NCI-H774 (cell line): Measurements from ENCODE around the gene ADARB2.

Experiments
- DNase-seq: peaks from one replicate; lab custom pipeline; 2025; lab: John Stamatoyannopoulos, UW

The ADARB2 gene

DNA sequence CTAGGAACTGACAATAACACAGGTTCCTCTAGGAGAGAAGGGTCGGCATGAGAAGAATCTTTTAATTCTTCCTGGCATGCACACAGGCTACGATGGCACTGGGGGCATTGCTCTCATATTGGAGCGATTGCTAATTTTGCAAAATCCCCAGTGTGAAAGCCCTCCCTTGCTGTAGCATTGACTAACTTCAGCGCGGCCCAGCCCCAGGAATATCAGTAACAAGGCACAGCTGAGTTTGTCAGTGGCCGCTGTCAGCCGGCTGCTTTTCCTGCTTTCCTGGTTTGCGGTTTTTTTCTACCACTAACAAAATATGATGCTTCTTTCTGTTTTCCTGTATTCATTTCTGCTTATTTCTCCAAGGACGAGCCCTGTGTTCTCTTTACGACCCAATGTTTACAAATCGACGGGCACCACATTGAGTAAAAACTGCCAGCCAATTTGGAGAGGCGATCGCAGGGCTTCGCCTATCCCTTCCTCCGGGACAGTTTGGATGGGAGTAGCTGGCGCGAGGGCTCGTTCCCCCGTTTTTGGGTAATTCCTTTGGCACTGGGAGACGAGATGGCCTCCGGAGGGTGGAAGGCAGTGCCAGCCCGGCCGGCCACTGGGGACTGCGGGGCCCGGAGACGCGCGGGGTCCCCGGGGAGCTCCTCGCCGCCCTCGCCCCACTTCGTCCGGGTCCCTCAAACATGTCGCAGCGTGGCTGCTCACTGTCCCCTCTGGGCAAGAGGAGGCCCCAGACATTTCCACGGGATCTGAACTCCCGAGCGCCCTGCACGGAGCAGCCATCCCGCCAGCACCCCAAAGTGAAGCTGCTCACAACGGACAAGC lies 967 bp downstream of the ADARB2 start:
- DNase-seq: no peak

- no peak for DNase-seq
Measured at GRCh38 chr10:1735562-1735961, 1.8 kb downstream of the ADARB2 start.

GRCh38 chr10:1734288-1734687 lies 3.0 kb downstream of the ADARB2 start:
- DNase-seq: no peak

- no peak for DNase-seq
Measured at GRCh38 chr10:1733720-1734119, 3.6 kb downstream of the ADARB2 start.

DNA sequence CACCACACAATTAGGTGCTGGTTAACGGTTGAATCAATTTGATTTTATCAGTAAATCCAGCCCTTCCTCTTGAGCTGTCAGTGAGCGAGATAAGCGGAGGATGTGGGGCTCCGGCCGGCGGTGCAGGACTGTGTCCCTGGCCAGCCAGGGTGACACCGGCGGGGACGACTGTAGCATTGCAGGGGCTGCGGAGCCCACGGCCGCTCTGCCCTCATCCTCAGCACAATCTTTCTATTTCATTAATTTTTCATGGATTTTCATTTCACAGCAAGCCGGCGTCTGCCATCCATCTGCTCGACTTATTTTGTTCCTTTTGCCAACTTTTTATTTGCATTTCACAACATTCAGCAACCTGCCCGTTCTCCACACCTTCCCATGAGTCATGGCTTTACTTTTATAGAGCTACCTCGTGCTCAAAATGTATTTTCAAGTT lies 4.7 kb downstream of the ADARB2 start:
- no peak for DNase-seq

DNA sequence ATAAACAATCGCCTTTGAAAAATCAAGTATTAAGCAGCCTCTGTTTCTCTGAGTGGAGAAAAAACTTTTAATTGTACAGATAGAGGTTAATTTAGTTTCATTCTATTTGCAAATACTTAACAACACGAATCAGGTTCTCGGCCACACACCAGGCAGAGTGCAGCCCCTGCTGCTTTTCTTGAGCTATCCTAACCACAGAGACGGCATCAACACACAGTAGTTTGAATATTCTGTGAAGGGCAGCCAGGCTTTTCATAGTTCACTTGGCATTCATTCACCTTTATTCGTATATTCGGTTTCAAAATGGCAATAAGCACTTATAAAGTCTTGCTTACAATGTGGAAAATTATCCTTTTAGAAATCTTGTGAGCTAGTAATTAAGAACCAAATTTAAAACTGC lies 5.7 kb downstream of the ADARB2 start:
- DNase-seq: no peak

- no peak for DNase-seq
Measured at GRCh38 chr10:1729751-1730150, 7.6 kb downstream of the ADARB2 start.

DNA sequence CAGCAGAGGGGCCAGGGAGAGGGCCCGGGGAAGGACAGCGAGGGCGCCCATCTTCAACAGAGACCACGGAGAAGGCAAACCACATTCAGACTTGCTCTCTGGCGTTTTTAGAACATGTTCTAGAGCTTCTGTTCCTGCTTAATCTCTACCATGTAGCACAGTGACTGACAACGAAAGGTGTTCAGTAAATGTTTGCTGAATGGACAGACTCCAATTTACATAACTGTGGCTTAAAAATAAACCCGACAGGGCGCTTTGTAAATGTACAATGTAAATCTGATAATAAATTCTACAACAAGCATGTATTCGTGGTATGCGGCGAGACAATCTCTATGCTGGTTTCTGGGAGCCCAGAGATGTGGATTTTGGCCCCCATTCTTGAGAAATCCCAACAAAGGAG lies 10.5 kb downstream of the ADARB2 start:
- DNase-seq: no peak

DNA sequence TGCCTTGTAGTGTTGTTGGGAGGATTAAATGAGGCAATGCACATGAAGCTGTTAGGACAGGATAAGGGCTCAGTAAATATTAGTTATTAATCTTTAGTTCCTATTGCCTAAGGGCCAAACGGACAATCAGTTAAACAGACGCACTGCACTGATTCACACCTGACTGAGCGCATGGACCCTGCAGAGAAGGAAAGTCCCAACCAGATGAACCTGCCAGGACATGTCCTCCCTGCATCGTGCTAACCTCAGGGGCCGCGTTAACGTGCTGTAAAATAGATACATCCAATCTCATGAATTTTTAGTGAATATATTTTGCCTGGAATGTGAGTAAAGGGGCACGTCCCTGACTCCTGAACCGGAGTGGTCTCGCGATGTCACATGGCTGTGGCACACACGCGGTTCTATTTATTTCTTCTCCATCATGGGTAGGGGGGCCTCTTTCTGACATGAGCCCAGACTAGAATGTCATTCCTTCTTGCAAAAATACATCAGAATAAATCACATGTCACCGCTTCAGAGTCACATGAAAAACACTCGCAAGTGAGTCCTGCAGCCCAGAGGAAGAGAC lies 12.3 kb downstream of the ADARB2 start:
- no peak for DNase-seq

- DNase-seq: no peak
Measured at GRCh38 chr10:1716839-1717238, 20.5 kb downstream of the ADARB2 start.

GRCh38 chr10:1715821-1716220 lies 21.5 kb downstream of the ADARB2 start:
- DNase-seq: no peak

DNA sequence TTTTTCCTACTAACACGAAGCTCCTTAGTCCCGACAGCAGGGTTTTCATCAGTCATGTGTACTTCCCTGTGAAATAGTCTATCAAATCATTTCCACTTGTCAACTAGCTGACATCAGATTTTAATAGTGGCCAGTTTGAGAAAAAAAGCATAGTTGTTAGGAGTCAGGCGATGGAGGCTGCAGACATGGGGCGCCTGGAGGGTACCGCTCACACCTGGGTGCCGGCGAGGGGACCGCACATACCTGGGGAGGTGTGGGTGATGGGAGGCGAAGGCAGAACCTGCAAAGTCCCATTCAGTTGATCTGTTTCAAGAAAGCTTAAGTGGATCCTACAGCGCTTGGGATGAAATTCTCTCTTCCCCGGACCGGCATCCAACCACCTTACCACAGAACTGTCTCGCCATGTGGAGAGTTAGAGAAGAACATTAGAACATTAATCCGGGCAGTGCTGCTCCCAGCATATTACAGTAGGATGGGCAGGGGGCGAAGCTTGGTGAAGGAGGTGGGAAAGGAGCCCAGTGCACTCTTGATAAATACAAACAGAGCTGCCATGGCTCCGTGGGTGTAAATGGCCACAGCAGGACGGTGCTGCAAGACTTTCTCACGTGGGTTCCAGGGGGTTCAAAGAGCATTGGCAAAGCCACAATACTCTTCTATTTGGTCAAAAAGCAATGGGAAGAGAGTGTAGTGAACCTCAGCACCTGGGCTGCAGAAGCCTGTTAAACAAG lies 24.2 kb downstream of the ADARB2 start:
- no peak for DNase-seq

DNA sequence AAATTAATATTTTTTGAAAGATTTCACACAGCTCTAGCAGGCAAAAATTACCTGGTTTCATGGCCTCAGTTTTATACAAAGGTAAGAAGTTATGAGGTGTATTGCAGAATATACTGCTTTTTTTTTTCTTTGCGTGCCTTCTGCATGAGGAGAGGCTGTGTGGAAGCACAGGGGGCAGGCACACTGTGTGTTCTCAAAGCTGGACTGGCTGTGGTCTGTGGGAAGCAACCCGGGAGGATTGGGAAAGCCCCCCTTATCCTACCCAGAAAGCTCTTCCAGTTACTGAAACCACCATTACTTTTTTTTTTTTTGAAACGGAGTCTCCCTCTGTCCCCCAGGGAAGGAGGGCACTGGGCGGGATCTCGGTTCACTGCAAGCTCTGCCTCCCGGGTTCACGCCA lies 25.0 kb downstream of the ADARB2 start:
- no peak for DNase-seq

DNA sequence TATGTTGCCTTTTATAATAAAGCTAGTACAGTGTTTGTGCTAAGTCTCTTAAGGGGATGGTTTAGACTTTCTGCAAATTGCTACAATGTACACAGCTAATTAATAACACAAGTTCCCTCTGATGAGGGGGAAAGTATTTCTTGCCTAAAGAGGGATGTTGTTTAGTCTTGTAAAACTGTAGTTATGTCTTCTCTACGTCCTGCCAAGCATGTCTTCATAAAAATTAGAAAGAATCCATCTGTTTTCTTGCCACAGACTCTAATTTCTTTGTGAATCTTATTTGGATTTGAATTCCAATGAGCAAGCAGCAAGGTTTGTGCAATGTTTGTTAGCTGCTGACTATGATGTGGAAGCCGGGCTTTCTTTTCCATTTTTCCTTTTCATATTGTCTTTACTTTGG lies 28.2 kb downstream of the ADARB2 start:
- no peak for DNase-seq

GRCh38 chr10:1708746-1709145 lies 28.6 kb downstream of the ADARB2 start:
- DNase-seq: no peak

- DNase-seq: no peak
Measured at GRCh38 chr10:1706711-1707110, 30.6 kb downstream of the ADARB2 start.

GRCh38 chr10:1706256-1706655 lies 31.1 kb downstream of the ADARB2 start:
- DNase-seq: no peak

DNA sequence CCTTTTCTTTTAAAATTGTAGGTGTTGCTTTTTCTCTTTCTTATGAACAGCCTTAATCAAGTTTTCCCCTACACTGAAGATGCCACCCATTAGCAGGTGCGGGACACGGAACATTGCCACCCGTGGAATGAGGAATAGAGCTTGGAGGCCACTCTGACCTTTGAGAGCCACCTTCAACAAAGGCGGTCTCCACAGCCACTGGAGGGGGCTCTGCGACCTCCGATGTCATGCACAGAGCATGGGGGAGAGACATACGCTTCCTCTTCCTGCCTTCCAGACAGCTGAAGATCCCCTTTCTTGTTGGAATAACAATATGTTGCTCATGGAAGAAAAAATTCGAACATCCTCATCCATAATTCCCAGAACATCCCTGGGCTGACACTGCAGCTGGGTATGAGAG lies 39.1 kb downstream of the ADARB2 start:
- no peak for DNase-seq

GRCh38 chr10:1696106-1696505 lies 41.2 kb downstream of the ADARB2 start:
- DNase-seq: no peak

DNA sequence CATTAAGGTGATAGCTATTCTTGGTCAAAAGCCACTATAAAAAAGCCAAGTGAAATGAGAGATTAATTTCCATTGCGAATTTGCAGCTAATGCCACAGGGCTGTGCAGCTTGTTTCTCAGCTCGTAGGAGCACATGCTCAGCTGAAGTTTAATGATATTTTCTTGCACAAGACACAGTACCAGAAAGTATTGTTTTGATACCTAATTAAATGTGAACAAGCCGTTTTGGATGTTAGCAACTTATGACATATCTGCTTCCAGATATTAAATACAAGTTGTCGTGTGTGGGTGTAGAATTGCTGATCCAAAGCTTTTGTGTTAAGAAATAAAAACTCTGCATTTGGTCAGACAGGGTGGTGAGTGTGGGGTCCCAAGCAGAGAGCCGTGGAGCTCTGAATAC lies 47.2 kb downstream of the ADARB2 start:
- DNase-seq: no peak

DNA sequence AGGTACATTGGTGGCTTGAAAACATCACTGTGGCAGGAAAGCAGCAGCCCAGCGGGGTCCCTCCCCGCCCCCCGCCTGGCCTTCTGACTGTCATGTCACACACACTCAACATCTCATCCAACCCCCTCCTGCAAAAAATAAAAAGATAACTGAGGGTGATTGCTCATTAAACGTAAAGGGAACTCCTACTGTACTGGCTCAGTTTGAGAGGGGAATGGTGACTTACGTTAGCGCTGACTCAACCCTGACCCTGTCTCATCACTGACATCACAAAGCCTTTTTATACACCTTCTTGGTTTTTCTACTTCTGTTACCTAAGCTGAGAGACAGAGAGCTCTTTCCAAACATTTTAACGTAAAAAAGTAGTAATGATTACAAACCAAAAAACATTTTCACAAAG lies 48.8 kb downstream of the ADARB2 start:
- no peak for DNase-seq

DNA sequence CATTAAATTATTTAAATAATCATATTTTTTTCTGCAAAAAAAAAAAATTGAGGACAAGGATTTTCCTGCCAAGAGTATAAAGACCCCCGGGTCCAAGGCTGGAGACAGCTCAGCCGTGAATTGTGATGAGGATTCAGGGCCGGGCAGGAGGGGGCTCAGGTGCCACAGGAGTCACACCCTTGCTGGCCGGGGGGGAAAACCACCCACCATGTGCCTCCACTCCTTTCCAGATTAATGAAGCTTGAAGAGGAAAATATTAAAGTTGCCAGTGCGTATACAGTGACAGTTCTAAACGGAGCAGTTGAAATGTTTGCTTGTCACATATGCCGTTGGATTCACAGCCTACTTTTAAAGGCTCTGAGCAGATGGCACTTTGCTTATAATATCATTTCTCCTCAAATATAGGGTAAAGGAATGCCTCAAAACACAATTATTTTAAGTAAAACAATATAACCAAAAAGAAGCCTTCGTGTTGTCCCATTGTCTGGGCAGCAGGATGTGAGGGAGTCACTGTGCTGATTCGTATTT lies 49.6 kb downstream of the ADARB2 start:
- DNase-seq: no peak

- no peak for DNase-seq
Measured at GRCh38 chr10:1687190-1687589, 50.1 kb downstream of the ADARB2 start.
